Lung (tissue), 12 donors: ENCODE data around the gene SCLT1. TPM values are rescaled to one million over a fixed set of nuclear protein-coding genes. Genes with fewer than 3 reads are reported as not detected.

Experiments
- ATAC-seq: fragments of 200-7000 bp; cut with Tn5 transposase; one replicate; pipeline ENCODE4 v1.9.1; 2020; ENCODE audit warnings: moderate number of reproducible peaks; ENCODE audit not compliant: insufficient read depth, low FRiP score
- DNase-seq, 3 donors: peaks; one replicate each; pipeline ENCODE4 v3.0.0-alpha.2; 2013 to 2017
- H3K27ac ChIP-seq, 2 donors: one replicate each; pipeline ENCODE4 v1.5.1; 2013; ENCODE audit warnings: mild to moderate bottlenecking in 2 of 2, moderate library complexity in 2 of 2, control low read depth in 1 of 2, inconsistent platforms in 1 of 2, low read depth in 1 of 2, low read length in 1 of 2
- H3K27me3 ChIP-seq, 3 donors: one replicate each; pipeline ENCODE4 v1.5.1; 2013; ENCODE audit warnings: low read length in 2 of 3; ENCODE audit not compliant: control insufficient read depth in 3 of 3, insufficient read depth in 3 of 3
- H3K36me3 ChIP-seq, 4 donors: one replicate each; pipeline ENCODE4 v1.5.1; 2013; ENCODE audit warnings: low read length in 4 of 4, mild to moderate bottlenecking in 1 of 4, moderate library complexity in 1 of 4; ENCODE audit not compliant: control insufficient read depth in 4 of 4, insufficient read depth in 4 of 4
- H3K4me1 ChIP-seq, 5 donors: one replicate each; pipeline ENCODE4 v1.5.1; 2013; ENCODE audit warnings: low read length in 5 of 5, mild to moderate bottlenecking in 2 of 5, moderate library complexity in 1 of 5; ENCODE audit not compliant: control insufficient read depth in 5 of 5, insufficient read depth in 5 of 5
- H3K4me3 ChIP-seq: one replicate; pipeline ENCODE4 v1.5.1; 2013; ENCODE audit warnings: mild to moderate bottlenecking, control low read depth, moderate library complexity
- H3K9ac ChIP-seq, 2 donors: one replicate each; pipeline ENCODE4 v1.5.1; 2013; ENCODE audit warnings: low read length in 2 of 2, control low read depth in 1 of 2; ENCODE audit not compliant: insufficient read depth in 1 of 2
- H3K9me3 ChIP-seq, 4 donors: one replicate each; pipeline ENCODE4 v1.5.1; 2013; ENCODE audit warnings: low read length in 3 of 4, mild to moderate bottlenecking in 1 of 4, moderate library complexity in 1 of 4; ENCODE audit not compliant: control insufficient read depth in 4 of 4, insufficient read depth in 3 of 4
- CTCF ChIP-seq: IDR thresholded peaks from 2 replicates; pipeline ENCODE4 v1.5.1; 2012; ENCODE audit warnings: mild to moderate bottlenecking; ENCODE audit errors: control extremely low read depth, extremely low read depth
- WGBS, 2 donors: extraction: QIAGEN DNeasy Blood & Tissue Kit; methylation state at CpG; one replicate each; pipeline ENCODE4 v1.1.7; 2013; 5-methylcytosine and 5-hydroxymethylcytosine counted together
- polyA plus RNA-seq, 2 donors: library from polyadenylated mRNA; stranded (reverse); fragments of 200-250 nt; gene quantifications; one replicate each; pipeline ENCODE4 v1.2.1, GENCODE V29; 2013
- total RNA-seq, 2 donors: library from RNA; depleted of rRNA in 1 of 2; stranded (reverse); fragments of >200 nt in 1 of 2; gene quantifications; one replicate each; pipeline ENCODE4 v1.2.1, GENCODE V29; 2014 to 2021
- donor health status: control.
- donor health status: control.
- donor health status: Bipolar disorder and iron deficiency.
- donor health status: healthy.
- donor health status: DM: yes; HTN: yes; CAD: no.

SCLT1 gene
- total and polyA plus RNA-seq, 4 donors: 4.3 to 31.8 (median 9.7) TPM

- TF ChIP-seq CTCF: no peak
- Histone ChIP-seq H3K36me3 (peaks cover 3 to 37% (median 24%) of the 10 kb centered on the region in 4 donors), H3K4me3 (no peak overlapping the region), H3K4me1 (peaks cover 0 to 15% (median 9%) of the 10 kb centered on the region in 5 donors), H3K9ac (no peak overlapping the region), H3K27ac (peak overlapping the region in 1 of 2 donors; percentile 43), H3K27me3 (no peaks in the 10 kb centered on the region), H3K9me3 (peaks cover 0 to 4% (median 0%) of the 10 kb centered on the region in 4 donors)
- ATAC-seq: no peak
- 57 to 66% methylated on average over 14 of the region's 14 CpGs for WGBS, 2 donors
- DNase-seq: peak in 1 of 3 donors; percentile 26
These were observed 230.6 kb downstream of the SCLT1 start for GRCh38 chr4:128862608-128863311.

- H3K27ac ChIP-seq: no peak overlapping the region
- ATAC-seq: no peak
- 33 to 63% methylated on average over 13 of the region's 13 CpGs for WGBS, 2 donors
These were observed 231.4 kb downstream of the SCLT1 start for GRCh38 chr4:128861856-128862518.

GRCh38 chr4:128859887-128860677 lies 233.3 kb downstream of the SCLT1 start:
- H3K4me1 ChIP-seq: peaks cover 0 to 15% (median 9%) of the 10 kb centered on the region in 5 donors
- H3K9ac ChIP-seq: no peak overlapping the region
- peaks cover 8 to 50% (median 31%) of the 10 kb centered on the region in 4 donors for H3K36me3 ChIP-seq
- ATAC-seq: no peak
- TF ChIP-seq CTCF: no peak
- peak in 2 of 3 donors; percentile 37 to 57 for DNase-seq
- H3K27ac ChIP-seq: no peak overlapping the region
- 58 to 59% methylated on average over 6 of the region's 6 CpGs for WGBS, 2 donors
- no peak overlapping the region for H3K4me3 ChIP-seq
- no peaks in the 10 kb centered on the region for H3K27me3 ChIP-seq
- H3K9me3 ChIP-seq: peaks cover 0 to 4% (median 0%) of the 10 kb centered on the region in 4 donors

More at GRCh38 chr4:128861856-128862518, 231.4 kb downstream of the SCLT1 start:
- H3K9ac ChIP-seq: no peak overlapping the region
- H3K27me3 ChIP-seq: no peaks in the 10 kb centered on the region
- peaks cover 0 to 15% (median 9%) of the 10 kb centered on the region in 5 donors for H3K4me1 ChIP-seq
- H3K4me3 ChIP-seq: no peak overlapping the region
- no peak for TF ChIP-seq CTCF
- H3K36me3 ChIP-seq: peaks cover 8 to 42% (median 29%) of the 10 kb centered on the region in 4 donors
- no peak for DNase-seq
- H3K9me3 ChIP-seq: peaks cover 0 to 4% (median 0%) of the 10 kb centered on the region in 4 donors
